Measurements from ENCODE around the gene CEP97.

Gene CEP97

GRCh38 chr3:101816215-101817149 is 92.1 kb downstream of the CEP97 start:
- no peak for TF ChIP-seq CTCF (conservative IDR thresholded peaks at IDR 0.05)
- H3K27ac ChIP-seq, result no peak overlapping the region

- no peak overlapping the region for H3K27ac ChIP-seq
- TF ChIP-seq CTCF (conservative IDR thresholded peaks at IDR 0.05), result no peak
Observed at GRCh38 chr3:101817992-101818391, 93.6 kb downstream of the CEP97 start.

DNA sequence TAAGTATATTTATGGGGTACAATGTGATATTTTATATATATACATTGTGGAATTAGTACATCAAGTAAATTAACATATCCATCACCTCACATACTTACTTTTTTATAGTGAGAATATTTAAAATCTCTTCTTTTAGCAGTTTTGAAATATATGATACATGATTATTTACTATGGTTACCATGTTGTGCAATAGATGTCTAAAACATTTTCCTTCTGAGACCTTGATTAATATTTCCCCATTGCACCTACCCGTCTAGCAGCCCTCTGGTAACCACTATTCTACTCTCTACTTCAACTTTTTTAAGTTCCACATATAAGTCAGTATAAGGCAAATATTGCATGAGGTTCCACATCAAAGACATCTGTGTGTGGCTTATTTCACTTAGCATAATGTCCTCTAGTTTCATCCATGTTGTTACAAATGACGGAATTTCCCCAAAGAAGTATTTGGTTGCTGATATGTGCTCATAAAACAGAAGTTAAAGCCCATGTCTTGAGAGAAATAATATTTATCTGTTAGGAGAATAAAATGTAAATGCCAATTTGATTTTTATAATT is 95.3 kb downstream of the CEP97 start:
- no peak overlapping the region for H3K27ac ChIP-seq
- no peak for TF ChIP-seq CTCF (conservative IDR thresholded peaks at IDR 0.05)
